Measurements from ENCODE around the gene RNF138. TPM values are rescaled to one million over a fixed set of nuclear protein-coding genes. Genes with fewer than 3 reads are reported as not detected.

Gene RNF138
- total RNA-seq, 1 experiment from 2014 or later = 73.5 TPM

DNA sequence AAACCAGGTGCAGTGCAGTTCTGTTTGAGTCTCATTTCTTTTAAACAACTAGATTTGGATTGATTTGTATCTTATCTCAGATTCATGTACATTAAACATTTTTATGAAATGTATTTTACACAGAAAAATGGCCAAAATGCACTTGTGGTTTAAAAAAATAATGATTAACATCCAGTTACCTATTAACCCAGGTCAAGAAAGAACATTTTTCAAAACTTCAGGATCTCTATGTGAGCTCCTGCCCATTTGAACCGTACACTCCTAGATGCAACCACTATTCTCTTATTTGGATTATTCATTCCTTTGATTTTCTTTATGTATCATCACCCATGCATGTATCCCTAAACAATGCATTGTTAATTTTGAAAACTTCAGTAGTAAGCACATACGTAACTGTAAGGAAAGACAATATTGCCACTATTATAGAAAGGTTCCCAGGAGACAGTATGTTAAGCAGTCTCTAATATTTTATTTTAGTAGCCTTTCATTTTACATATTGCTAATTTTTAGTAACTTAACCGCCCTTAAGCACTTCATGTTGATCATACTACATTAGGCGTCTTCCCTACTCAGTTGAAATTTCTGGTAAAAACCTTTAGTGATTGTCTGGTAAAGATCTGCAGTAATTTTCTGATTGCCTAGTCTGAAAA is 22.7 kb downstream of the RNF138 start:
- no peak overlapping the region for H4K5ac ChIP-seq (ENCODE audit: insufficient read length, low read depth, low read length)
- Mint-ChIP-seq H3K36me3 (ENCODE audit: insufficient read depth in 1 of 3, low read depth in 3 of 3) (peaks cover 25 to 66% (median 59%) of the 10 kb centered on the region in 3 experiments; a peak in 6 of 7 replicates), H3K27me3 (ENCODE audit: low read depth) (no peaks in the 10 kb centered on the region), H3K27ac (no peak overlapping the region), H3K4me3 (no peak overlapping the region), H3K9me3 (no peaks in the 10 kb centered on the region), H3K4me1 (no peaks in the 10 kb centered on the region)
- H2BK120ac ChIP-seq (ENCODE audit: low read depth, low read length, poor library complexity, severe bottlenecking) = no peak overlapping the region
- H3K14ac ChIP-seq (ENCODE audit: insufficient read depth, low read length) = no peak overlapping the region
- no peak for DNase-seq
- H3T11ph ChIP-seq (ENCODE audit: low read length) = no peak overlapping the region
- H3K4me1 ChIP-seq (ENCODE audit: insufficient read depth, low read length) = no peaks in the 10 kb centered on the region
- TF ChIP-seq, protein P1, sequence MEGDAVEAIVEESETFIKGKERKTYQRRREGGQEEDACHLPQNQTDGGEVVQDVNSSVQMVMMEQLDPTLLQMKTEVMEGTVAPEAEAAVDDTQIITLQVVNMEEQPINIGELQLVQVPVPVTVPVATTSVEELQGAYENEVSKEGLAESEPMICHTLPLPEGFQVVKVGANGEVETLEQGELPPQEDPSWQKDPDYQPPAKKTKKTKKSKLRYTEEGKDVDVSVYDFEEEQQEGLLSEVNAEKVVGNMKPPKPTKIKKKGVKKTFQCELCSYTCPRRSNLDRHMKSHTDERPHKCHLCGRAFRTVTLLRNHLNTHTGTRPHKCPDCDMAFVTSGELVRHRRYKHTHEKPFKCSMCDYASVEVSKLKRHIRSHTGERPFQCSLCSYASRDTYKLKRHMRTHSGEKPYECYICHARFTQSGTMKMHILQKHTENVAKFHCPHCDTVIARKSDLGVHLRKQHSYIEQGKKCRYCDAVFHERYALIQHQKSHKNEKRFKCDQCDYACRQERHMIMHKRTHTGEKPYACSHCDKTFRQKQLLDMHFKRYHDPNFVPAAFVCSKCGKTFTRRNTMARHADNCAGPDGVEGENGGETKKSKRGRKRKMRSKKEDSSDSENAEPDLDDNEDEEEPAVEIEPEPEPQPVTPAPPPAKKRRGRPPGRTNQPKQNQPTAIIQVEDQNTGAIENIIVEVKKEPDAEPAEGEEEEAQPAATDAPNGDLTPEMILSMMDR (conservative IDR thresholded peaks at IDR 0.05) = no peak
- H2BK5ac ChIP-seq (ENCODE audit: insufficient read length, low read length) = no peak overlapping the region
- H3K27ac ChIP-seq (ENCODE audit: insufficient read length, low read depth, low read length) = no peak overlapping the region
- no peak overlapping the region for H3K9ac ChIP-seq (ENCODE audit: extremely low read depth, insufficient read length, low read length)
- H4K91ac ChIP-seq (ENCODE audit: insufficient read length, low read depth, low read length) = no peak overlapping the region
- H3K79me1 ChIP-seq (ENCODE audit: insufficient read depth, low read depth, low read length, poor library complexity, severe bottlenecking) = peaks cover 11% of the 10 kb centered on the region
- no CpG with 5 or more reads among the region's 4 CpGs for WGBS (ENCODE audit: extremely low coverage, insufficient read length, low lambda C conversion rate)
- no peak overlapping the region for H2AFZ ChIP-seq (ENCODE audit: low read length)
- H3K56ac ChIP-seq (ENCODE audit: insufficient read length, low read depth, low read length) = no peak overlapping the region
- no peaks in the 10 kb centered on the region for H3K9me3 ChIP-seq (ENCODE audit: control insufficient read depth, low read depth, low read length)
- no peak overlapping the region for H2BK12ac ChIP-seq (ENCODE audit: insufficient read length, low read depth, low read length)
- H3K18ac ChIP-seq (ENCODE audit: insufficient read length, low read depth, low read length) = no peak overlapping the region
- no peaks in the 10 kb centered on the region for H4K20me1 ChIP-seq (ENCODE audit: control insufficient read depth, insufficient read depth, insufficient read length)
- no peaks in the 10 kb centered on the region for H3K27me3 ChIP-seq (ENCODE audit: insufficient read depth, low read length)
- H2AK5ac ChIP-seq (ENCODE audit: insufficient read length, low read length) = no peak overlapping the region
- no peak overlapping the region for H3K4me2 ChIP-seq (ENCODE audit: insufficient read depth, insufficient read length, low read length)
- H3K4ac ChIP-seq (ENCODE audit: low read depth, low read length) = no peak overlapping the region
- H2BK20ac ChIP-seq (ENCODE audit: low read depth, low read length, poor library complexity, severe bottlenecking) = no peak overlapping the region
- no peak overlapping the region for H4K8ac ChIP-seq (replicated peaks; ENCODE audit: insufficient read length, low read depth, low read length)
- no peaks in the 10 kb centered on the region for H3K23me2 ChIP-seq (ENCODE audit: insufficient read length, low read depth, low read length, poor library complexity, severe bottlenecking)
- H2BK15ac ChIP-seq (ENCODE audit: low read depth, low read length) = no peak overlapping the region
- no peak overlapping the region for H3K23ac ChIP-seq (ENCODE audit: insufficient read length, low read depth, low read length)
- peaks cover 4% of the 10 kb centered on the region; the same call in 1 of the 2 replicates for H3K79me2 ChIP-seq (ENCODE audit: insufficient read depth, low read length)
